Liver (tissue), 3 donors: Measurements from ENCODE around the gene XRCC1.

Experiments
- CTCF ChIP-seq: fragments of 150-350 bp; IDR thresholded peaks from 2 replicates; pipeline ENCODE4 v1.5.1; 2017; ENCODE audit warnings: improper control_type of control experiment, low read depth, low read length; ENCODE audit not compliant: missing input control
- FOXA1 ChIP-seq: IDR thresholded peaks from 2 replicates; pipeline ENCODE4 v1.6.1; 2016; ENCODE audit warnings: antibody characterized with exemption
- GABPA ChIP-seq, 2 donors: IDR thresholded peaks in 1 of 2; conservative IDR thresholded peaks in 1 of 2; 2 replicates each; pipeline ENCODE4 v1.6.1; 2016; ENCODE audit warnings: antibody characterized with exemption in 2 of 2, mild to moderate bottlenecking in 1 of 2, moderate library complexity in 1 of 2
- HNF4A ChIP-seq, 2 donors: conservative IDR thresholded peaks; 2 replicates each; pipeline ENCODE4 v1.6.1; 2016; ENCODE audit warnings: antibody characterized with exemption in 2 of 2, mild to moderate bottlenecking in 2 of 2
- HNF4G ChIP-seq: IDR thresholded peaks from 2 replicates; pipeline ENCODE4 v1.6.1; 2016; ENCODE audit warnings: antibody characterized with exemption
- JUND ChIP-seq, 2 donors: IDR thresholded peaks; 2 replicates each; pipeline ENCODE4 v1.6.1; 2016; ENCODE audit warnings: antibody characterized with exemption in 2 of 2
- MAX ChIP-seq: IDR thresholded peaks from 2 replicates; pipeline ENCODE4 v1.6.1; 2016; ENCODE audit warnings: antibody characterized with exemption
- REST ChIP-seq: IDR thresholded peaks from 2 replicates; pipeline ENCODE4 v1.6.1; 2016; ENCODE audit warnings: antibody characterized with exemption, mild to moderate bottlenecking
- TAF1 ChIP-seq: conservative IDR thresholded peaks from 2 replicates; pipeline ENCODE4 v1.6.1; 2016; ENCODE audit warnings: antibody characterized with exemption, mild to moderate bottlenecking
- YY1 ChIP-seq: IDR thresholded peaks from 2 replicates; pipeline ENCODE4 v1.6.1; 2016; ENCODE audit warnings: antibody characterized with exemption, mild to moderate bottlenecking
- donor health status: healthy.
- donor health status: healthy.

GRCh38 chr19:43546581-43546980 is 28.7 kb downstream of the XRCC1 start:
- TF ChIP-seq GABPA (IDR thresholded peaks at IDR 0.05 in 1 of 2, conservative IDR thresholded peaks at IDR 0.05 in 1 of 2) (no peak), YY1 (no peak), CTCF (no peak), MAX (no peak), REST (no peak), TAF1 (no peak), JUND (IDR thresholded peaks at IDR 0.05) (no peak), HNF4G (no peak), FOXA1 (no peak), HNF4A (conservative IDR thresholded peaks at IDR 0.05) (no peak)
